Measurements from ENCODE around the gene HSPBP1.

DNA sequence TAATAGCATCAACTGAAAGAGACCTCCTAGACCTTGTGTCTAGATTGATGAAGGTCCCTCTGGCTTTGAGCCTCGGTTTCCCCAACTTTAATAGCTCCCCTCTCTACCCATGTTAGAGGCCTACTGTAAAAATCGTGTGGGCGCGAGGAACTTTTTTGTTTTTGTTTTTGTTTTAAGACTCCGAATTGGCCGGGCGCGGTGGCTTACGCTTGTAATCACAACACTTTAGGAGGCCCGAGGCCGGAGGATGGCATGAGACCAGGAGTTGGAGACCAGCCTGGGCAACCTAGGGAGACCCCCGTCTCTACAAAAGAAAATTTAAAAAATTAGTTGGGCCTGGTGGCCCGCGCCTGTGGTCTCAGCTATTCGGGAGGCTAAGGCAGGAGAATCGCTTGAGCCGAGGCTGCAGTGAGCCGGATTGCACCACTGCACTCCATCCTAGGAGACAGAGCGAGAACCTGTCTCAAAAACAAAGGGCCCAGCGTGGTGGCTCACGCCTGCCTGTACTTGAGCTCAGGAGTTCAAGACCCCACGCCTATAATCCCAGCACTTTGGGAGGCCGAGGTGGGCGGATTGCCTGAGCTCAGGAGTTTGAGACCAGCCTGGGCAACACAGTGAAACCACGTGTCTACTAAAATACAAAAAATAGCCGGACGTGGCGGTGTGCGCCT lies 20.2 kb downstream of the HSPBP1 start:
- no peak for TF ChIP-seq POLR2A (IDR thresholded peaks at IDR 0.05; ENCODE audit: low read depth, low read length)
- no peak for TF ChIP-seq POLR2AphosphoS5 (IDR thresholded peaks at IDR 0.05; ENCODE audit: insufficient read depth, low read depth, low read length)
- TF ChIP-seq, protein P1, sequence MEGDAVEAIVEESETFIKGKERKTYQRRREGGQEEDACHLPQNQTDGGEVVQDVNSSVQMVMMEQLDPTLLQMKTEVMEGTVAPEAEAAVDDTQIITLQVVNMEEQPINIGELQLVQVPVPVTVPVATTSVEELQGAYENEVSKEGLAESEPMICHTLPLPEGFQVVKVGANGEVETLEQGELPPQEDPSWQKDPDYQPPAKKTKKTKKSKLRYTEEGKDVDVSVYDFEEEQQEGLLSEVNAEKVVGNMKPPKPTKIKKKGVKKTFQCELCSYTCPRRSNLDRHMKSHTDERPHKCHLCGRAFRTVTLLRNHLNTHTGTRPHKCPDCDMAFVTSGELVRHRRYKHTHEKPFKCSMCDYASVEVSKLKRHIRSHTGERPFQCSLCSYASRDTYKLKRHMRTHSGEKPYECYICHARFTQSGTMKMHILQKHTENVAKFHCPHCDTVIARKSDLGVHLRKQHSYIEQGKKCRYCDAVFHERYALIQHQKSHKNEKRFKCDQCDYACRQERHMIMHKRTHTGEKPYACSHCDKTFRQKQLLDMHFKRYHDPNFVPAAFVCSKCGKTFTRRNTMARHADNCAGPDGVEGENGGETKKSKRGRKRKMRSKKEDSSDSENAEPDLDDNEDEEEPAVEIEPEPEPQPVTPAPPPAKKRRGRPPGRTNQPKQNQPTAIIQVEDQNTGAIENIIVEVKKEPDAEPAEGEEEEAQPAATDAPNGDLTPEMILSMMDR (IDR thresholded peaks at IDR 0.05; ENCODE audit: extremely low read depth in 1 of 2, insufficient read depth in 1 of 2, low read depth in 1 of 2, low read length in 2 of 2): no peak
- no peak for TF ChIP-seq JUN (IDR thresholded peaks at IDR 0.05; ENCODE audit: borderline replicate concordance, insufficient read depth, insufficient read length, low read depth)
